NCI-H524 treated with DMSO at 0.1 percent for 48 hours (cell line): ENCODE data around the gene SMIM29.
"Not testable (repeated sequence)": the region's sequence is repeated elsewhere in the genome, so short reads cannot be mapped to it uniquely, and the experiment has no call there.

ENCODE experiments used
- DNase-seq: peaks from one replicate; lab custom pipeline; 2025; lab: John Stamatoyannopoulos, UW

Gene SMIM29

GRCh38 chr6:34267746-34268145 lies 18.9 kb upstream of the SMIM29 start:
- no peak for DNase-seq

DNA sequence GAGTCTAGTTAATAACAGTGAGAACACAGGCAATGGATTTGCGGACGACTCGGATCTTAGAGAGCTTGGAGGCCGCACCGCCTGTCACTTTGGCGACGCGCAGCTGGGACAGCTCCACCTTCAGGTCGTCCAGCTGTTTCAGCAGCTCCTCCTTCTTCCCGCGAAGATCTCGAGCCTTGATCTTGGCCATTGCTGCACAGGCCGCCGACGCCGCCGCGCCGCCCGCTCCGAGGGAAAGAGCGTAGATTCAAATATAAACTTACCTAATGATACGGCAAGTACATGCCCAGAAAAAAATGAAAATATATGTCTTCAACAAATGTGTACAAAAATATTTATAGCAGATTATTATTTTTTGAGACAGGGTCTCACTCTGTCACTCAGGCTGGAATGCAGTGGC lies 14.7 kb upstream of the SMIM29 start:
- DNase-seq: not testable (repeated sequence)

- DNase-seq: no peak
Measured at GRCh38 chr6:34260576-34261267, 11.9 kb upstream of the SMIM29 start.

DNA sequence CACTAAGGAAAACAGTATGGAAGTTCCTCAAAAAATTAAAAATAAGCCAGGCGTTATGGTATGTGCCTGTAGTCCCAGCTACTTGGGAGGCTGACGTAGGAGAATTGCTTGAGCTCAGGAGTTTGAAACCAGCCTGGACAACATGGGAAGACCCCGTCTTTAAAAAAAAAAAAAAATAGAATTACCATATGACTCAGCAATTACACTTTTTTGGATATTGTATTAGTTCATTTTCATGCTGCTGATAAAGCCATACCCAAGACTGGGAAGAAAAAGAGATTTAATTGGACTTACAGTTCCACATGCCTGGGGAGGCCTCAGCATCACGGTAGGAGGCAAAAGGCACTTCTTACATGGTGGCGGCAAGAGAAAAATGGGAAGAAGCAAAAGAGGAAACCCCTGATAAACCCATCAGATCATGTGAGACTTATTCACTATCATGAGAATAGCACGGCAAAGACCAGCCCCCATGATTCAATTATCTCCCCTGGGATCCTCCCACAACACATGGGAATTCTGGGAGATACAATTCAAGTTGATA lies 10.8 kb upstream of the SMIM29 start:
- no peak for DNase-seq

- not testable (repeated sequence) for DNase-seq
Measured at GRCh38 chr6:34252395-34252794, 3.6 kb upstream of the SMIM29 start.

- no peak for DNase-seq
Measured at GRCh38 chr6:34249469-34250261, 859 bp upstream of the SMIM29 start.

- DNase-seq: no peak
Measured at GRCh38 chr6:34248198-34248726, 544 bp downstream of the SMIM29 start.

DNA sequence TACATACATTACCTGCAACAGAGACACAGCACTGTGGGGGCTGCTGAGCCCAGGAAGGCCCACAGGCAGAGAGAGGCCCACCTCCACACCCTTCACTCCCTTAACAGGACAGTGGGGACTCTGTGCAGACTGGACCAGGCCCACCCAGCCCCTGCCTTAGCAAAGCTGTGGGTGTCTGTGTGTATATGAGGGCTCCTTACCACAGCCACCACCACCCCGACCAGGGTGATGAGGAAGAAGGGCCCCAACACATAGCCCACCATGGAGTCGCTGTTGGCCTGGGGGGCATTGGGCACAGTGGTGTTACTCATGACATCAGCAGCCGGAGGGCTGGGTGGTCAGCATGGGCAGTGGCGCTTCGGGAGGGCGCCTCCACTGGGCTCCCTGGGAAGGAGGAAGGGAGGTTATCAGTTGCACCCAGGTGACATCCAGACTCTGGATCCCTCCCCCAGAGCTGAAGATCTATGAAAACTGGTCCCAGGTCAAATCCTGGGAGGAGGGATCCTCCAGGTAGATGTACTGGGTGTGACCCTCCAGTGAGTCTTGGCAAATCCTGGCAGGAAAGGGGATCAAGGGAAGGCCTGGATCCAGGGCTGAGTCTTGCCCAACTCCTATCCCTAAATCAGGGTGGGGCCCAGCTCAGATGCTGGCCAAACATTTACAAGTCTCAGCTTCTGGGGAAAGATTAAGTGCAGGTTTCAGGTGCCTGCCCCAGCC lies 1.2 kb downstream of the SMIM29 start:
- DNase-seq: no peak

DNA sequence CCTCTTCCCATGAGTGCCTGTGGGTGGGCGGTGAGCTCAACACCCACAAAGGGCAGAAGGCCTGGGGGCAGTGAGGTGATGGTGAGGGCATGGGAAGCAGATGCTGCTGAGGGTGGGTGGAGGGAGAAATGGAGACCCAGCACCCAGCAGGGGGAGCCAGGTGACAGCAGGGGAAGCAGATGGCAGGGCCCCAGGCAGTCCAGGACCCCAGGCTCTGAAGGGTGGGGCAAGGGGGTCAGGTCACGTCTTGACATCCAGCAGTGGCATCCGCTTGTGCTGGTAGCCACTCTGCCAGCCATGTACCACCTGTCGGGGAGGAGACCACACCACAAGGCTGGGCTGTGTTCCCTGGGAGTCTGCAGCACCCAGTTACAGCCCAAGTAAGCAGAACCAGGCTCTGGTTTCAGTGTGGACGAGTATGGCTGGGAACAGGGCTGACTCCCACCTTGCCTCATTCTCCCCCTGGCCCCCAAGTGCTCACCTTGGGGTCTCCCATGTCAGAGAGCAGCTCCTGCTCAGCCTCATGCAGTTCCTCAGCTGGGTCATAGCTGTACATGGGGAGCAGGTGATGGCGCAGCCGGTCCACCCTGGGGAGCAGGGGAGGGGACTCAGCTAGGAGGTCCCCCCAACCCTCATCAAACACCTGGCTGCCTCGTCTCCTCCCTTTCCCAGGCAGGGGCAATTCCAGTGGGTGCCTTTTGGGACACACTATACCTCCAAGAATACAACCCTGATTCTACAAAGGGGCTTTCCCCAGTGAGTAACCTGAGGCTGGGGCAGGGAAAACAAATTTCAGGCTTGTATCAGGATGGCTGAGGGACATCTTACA lies 2.0 kb downstream of the SMIM29 start:
- peak; percentile 79 for DNase-seq

GRCh38 chr6:34246249-34246562 lies 2.6 kb downstream of the SMIM29 start:
- no peak for DNase-seq

DNA sequence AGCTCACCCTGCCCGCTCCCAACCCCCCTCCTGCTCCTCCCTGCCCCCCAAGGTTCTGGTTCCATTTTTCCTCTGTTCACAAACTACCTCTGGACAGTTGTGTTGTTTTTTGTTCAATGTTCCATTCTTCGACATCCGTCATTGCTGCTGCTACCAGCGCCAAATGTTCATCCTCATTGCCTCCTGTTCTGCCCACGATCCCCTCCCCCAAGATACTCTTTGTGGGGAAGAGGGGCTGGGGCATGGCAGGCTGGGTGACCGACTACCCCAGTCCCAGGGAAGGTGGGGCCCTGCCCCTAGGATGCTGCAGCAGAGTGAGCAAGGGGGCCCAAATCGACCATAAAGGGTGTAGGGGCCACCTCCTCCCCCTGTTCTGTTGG lies 3.1 kb downstream of the SMIM29 start:
- not testable (repeated sequence) for DNase-seq

DNA sequence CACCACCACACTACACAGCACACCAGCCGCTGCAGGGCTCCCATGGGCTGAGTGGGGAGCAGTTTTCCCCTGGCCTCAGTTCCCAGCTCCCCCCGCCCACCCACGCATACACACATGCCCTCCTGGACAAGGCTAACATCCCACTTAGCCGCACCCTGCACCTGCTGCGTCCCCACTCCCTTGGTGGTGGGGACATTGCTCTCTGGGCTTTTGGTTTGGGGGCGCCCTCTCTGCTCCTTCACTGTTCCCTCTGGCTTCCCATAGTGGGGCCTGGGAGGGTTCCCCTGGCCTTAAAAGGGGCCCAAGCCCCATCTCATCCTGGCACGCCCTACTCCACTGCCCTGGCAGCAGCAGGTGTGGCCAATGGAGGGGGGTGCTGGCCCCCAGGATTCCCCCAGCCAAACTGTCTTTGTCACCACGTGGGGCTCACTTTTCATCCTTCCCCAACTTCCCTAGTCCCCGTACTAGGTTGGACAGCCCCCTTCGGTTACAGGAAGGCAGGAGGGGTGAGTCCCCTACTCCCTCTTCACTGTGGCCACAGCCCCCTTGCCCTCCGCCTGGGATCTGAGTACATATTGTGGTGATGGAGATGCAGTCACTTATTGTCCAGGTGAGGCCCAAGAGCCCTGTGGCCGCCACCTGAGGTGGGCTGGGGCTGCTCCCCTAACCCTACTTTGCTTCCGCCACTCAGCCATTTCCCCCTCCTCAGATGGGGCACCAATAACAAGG lies 3.6 kb downstream of the SMIM29 start:
- DNase-seq: not testable (repeated sequence)

- DNase-seq: no peak
Measured at GRCh38 chr6:34243901-34244884, 4.6 kb downstream of the SMIM29 start.

DNA sequence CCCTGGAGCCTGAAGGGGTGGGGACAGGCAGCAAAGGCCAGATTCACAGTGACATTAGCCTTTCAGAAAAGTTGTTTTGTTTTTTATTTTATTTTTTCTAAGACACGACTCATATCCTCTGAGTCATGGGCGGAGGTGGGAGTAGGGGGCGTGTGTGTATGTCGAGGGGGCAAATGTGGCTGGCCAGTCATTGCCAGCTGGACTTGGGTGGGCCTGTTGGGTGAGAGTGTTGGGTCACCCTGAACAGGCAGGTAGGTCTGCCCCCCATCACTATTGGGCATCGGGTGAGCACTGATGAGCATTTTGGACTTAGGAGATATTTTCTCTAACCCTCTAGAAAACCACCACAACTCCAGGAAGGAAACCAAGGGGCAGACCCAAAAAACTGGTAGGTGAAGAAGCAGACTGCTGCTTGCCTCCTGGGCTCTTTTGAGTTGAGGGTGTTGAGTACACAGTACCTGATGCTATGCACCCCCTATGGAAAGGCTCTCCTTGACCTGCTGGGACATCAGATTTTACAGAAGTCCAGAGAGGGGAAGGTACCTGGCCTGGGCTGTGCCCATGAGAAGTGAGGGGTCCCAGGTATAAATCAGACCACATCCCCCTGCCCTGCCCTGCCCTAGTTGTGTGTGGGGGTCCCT lies 5.6 kb downstream of the SMIM29 start:
- no peak for DNase-seq

- no peak for DNase-seq
Measured at GRCh38 chr6:34242252-34243130, 6.3 kb downstream of the SMIM29 start.

DNA sequence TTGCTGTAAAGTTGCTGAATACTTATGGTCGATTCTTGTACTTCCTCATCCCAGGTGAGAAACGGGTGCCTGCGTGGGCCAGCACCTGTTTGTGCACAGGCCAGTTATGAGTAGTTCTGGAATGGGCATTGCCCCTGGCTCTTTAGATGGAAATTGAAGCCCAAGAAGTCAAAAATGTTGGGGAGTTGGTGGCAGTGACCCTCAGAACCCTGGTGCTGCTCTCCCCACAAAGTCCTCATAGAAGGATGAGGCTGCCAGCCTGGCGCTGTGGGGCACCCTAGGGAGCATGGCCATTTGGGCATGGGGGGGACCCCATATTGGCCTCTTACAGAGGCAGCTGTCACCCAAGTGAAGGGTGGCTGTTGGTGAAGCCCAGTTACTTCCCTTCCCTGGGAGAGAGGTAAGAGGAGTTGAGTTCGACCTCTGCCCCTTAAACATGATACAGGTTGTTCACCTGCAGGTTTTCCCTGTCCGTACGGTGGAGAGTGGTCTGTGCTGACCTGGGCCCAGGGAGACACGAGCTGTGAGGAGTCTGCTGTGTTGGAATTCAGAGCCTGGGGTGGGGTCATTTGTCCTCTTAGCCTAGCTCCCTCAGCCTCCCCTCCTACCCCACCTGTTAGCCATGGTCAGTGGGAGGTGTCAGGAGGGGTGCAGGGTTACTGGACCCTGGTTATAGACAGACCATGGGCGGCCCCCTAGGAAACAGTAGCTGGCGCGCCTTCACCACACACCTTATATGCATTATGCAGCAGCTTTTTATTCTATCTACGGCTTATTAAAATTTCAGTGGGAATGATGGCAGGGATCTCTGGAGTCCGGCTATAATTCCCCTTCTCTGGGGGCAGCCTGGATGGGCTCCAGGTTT lies 7.2 kb downstream of the SMIM29 start:
- DNase-seq: no peak
